H1 (cell line): ENCODE results near the gene BEST2. TPM values are rescaled to one million over a fixed set of nuclear protein-coding genes. Genes with fewer than 3 reads are reported as not detected.

ENCODE experiments used
- BACH1 ChIP-seq: IDR thresholded peaks from 2 replicates; pipeline ENCODE4 v1.6.1; 2012; ENCODE audit warnings: low read length, improper control_type of control experiment
- CEBPB ChIP-seq: IDR thresholded peaks from 2 replicates; pipeline ENCODE4 v1.6.1; 2012; ENCODE audit warnings: low read depth, low read length
- CREB1 ChIP-seq: IDR thresholded peaks from 2 replicates; pipeline ENCODE4 v1.6.1; 2012; ENCODE audit warnings: inconsistent platforms
- EGR1 ChIP-seq: IDR thresholded peaks from 2 replicates; pipeline ENCODE4 v1.6.1; 2011; ENCODE audit warnings: low read depth, low read length, borderline replicate concordance
- HDAC6 ChIP-seq: IDR thresholded peaks from one replicate; pipeline ENCODE4 v1.7.1; 2012; ENCODE audit warnings: low read depth, mild to moderate bottlenecking, inconsistent platforms, low read length, moderate library complexity
- JUND ChIP-seq: IDR thresholded peaks from 2 replicates; pipeline ENCODE4 v1.6.1; 2011; ENCODE audit warnings: mild to moderate bottlenecking, improper control_type of control experiment, low read length
- KDM4A ChIP-seq: IDR thresholded peaks from one replicate; pipeline ENCODE4 v1.7.1; 2012; ENCODE audit warnings: low read depth, mild to moderate bottlenecking, moderate library complexity, low read length, inconsistent platforms; ENCODE audit not compliant: severe bottlenecking
- RXRA ChIP-seq: IDR thresholded peaks from 2 replicates; pipeline ENCODE4 v1.6.1; 2011; ENCODE audit warnings: low read depth, mild to moderate bottlenecking, low read length, moderate library complexity; ENCODE audit not compliant: insufficient read depth
- SP1 ChIP-seq: IDR thresholded peaks from 2 replicates; pipeline ENCODE4 v1.6.1; 2011; ENCODE audit warnings: low read depth, low read length
- SUZ12 ChIP-seq: fragments of 200-600 bp; sonication (generic); IDR thresholded peaks from 2 replicates; pipeline ENCODE4 v1.6.1; 2012; ENCODE audit warnings: mild to moderate bottlenecking, inconsistent platforms, low read length, moderate library complexity, mixed read lengths
- polyA plus RNA-seq, 7 experiments: library from polyadenylated mRNA; depleted of rRNA in 3 of 7; stranded (reverse) in 5 of 7; unstranded in 2 of 7; fragments of >200 nt in 5 of 7; fragments of 200-250 nt in 2 of 7; gene quantifications; 1 replicate in 5 of 7; 2 replicates in 1 of 7; 4 replicates in 1 of 7; pipeline versions ENCODE4 v1.2.1 to v1.2.3, GENCODE V29; 2011 to 2013; ENCODE audit warnings: missing spikeins in 2 of 7, mixed read lengths in 2 of 7
- total RNA-seq: library from RNA; stranded (reverse); fragmentation: NEBNext Ultra II Directional; extraction: Animal tissue kit (Norgen Biotek cat#: 25700); gene quantifications from 2 replicates; pipeline ENCODE4 v1.2.1, GENCODE V29; 2021
- TF ChIP-seq, protein P1 (sequence below): IDR thresholded peaks from 2 replicates; pipeline ENCODE4 v1.6.1; 2012; ENCODE audit warnings: inconsistent platforms
- TF ChIP-seq, protein P2 (sequence below): IDR thresholded peaks from 2 replicates; pipeline ENCODE4 v1.6.1; 2011; ENCODE audit warnings: low read depth, mild to moderate bottlenecking, low read length; ENCODE audit not compliant: insufficient read depth

BEST2 gene
- total and polyA plus RNA-seq, 2 of the 8 experiments (the other 6 are each of a cell fraction or from before 2014, with no cell fraction given) = 4.6 to 7.3 TPM

DNA sequence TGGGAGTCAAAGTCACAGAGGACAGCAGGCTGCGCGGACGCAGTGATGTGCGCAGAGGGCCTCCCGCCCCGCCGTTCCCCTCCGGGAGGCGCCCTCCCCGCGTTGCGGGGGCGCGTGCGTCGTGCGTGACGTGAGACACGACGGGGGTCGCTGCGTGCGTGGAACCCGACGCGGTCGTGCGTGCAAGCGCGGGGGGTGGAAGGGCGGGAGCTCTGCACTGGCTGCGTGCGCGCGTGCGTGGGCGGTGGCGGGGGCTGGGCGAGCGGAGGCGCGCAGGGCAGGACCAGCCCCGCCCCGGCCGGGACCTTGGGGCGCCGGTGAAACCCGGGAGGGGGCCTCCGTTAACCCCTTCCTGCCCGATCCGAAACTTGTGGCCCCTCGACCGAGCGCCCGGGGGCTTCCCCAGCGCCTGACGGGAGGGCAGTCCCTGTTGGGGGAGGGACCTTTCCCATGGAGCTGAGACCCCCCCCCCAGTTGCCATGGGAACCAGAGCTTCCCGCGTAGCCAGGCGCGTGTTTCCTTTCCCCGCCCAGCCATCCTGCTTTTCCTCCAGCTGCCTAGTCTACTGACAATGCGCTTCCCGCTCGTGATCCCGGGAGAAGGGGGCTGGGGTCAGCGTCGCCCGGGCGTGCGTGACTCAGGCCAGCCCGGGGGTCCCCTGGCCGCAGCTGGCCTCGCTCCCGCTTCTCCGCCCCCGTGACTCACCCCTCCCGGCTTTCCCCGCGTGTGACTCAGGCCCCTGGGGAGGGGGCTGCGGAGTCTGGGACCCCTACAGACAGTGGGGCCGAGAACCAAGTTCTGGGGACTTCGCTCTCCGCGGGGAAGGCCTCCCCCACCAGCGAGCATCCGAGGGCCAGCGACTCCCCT is 31.1 kb downstream of the BEST2 start (continued):
- TF ChIP-seq, protein P1, sequence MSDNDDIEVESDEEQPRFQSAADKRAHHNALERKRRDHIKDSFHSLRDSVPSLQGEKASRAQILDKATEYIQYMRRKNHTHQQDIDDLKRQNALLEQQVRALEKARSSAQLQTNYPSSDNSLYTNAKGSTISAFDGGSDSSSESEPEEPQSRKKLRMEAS = peak; percentile 58; the same call in 1 of the 2 replicates
- TF ChIP-seq CREB1 (0 out of 2 replicates have a peak, but pooled peaks have one; percentile 10), SP1 (0 out of 2 replicates have a peak, but pooled peaks have one; percentile 6), HDAC6 (no peak), SUZ12 (peak; percentile 62; the same call in 1 of the 2 replicates), EGR1 (peak; percentile 93), BACH1 (peak; percentile 83), RXRA (no peak), JUND (no peak), CEBPB (no peak), KDM4A (peak; percentile 51)
- TF ChIP-seq, protein P2, sequence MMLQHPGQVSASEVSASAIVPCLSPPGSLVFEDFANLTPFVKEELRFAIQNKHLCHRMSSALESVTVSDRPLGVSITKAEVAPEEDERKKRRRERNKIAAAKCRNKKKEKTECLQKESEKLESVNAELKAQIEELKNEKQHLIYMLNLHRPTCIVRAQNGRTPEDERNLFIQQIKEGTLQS = no peak
